IgD-negative memory B cell (primary cell): ENCODE measurements around the gene SLC13A4. TPM values are rescaled to one million over a fixed set of nuclear protein-coding genes. Genes with fewer than 3 reads are reported as not detected.
"Not testable (repeated sequence)": the region's sequence is repeated elsewhere in the genome, so short reads cannot be mapped to it uniquely, and the experiment has no call there.

Source experiments
- H3K27ac Mint-ChIP-seq, 3 donors: one replicate each; pipeline ENCODE4 v1.8.0; 2020 to 2022; ENCODE audit warnings: mild to moderate bottlenecking in 3 of 3, mixed read lengths in 3 of 3, moderate library complexity in 1 of 3
- H3K27me3 Mint-ChIP-seq: one replicate; pipeline ENCODE4 v1.8.0; 2021; ENCODE audit warnings: mixed read lengths
- H3K36me3 Mint-ChIP-seq: one replicate; pipeline ENCODE4 v1.8.0; 2020; ENCODE audit warnings: mild to moderate bottlenecking, mixed read lengths
- H3K4me1 Mint-ChIP-seq, 3 donors: one replicate each; pipeline ENCODE4 v1.8.0; 2020 to 2022; ENCODE audit warnings: mixed read lengths in 3 of 3, mild to moderate bottlenecking in 1 of 3
- H3K4me3 Mint-ChIP-seq, 4 donors: one replicate each; pipeline ENCODE4 v1.8.0; 2020 to 2022; ENCODE audit warnings: mild to moderate bottlenecking in 4 of 4, mixed read lengths in 4 of 4, moderate library complexity in 3 of 4
- H3K9me3 Mint-ChIP-seq, 3 donors: one replicate each; pipeline ENCODE4 v1.8.0; 2020 to 2021; ENCODE audit warnings: mixed read lengths in 3 of 3, mild to moderate bottlenecking in 1 of 3
- polyA plus RNA-seq: library from polyadenylated mRNA; unstranded; fragments of 300-500 nt; fragmentation: Illumina TruSeq; gene quantifications from one replicate; pipeline ENCODE4 v1.2.3, GENCODE V29; 2021

The SLC13A4 gene
- polyA plus RNA-seq, 1 donor from 2014 or later: 0.15 TPM

DNA sequence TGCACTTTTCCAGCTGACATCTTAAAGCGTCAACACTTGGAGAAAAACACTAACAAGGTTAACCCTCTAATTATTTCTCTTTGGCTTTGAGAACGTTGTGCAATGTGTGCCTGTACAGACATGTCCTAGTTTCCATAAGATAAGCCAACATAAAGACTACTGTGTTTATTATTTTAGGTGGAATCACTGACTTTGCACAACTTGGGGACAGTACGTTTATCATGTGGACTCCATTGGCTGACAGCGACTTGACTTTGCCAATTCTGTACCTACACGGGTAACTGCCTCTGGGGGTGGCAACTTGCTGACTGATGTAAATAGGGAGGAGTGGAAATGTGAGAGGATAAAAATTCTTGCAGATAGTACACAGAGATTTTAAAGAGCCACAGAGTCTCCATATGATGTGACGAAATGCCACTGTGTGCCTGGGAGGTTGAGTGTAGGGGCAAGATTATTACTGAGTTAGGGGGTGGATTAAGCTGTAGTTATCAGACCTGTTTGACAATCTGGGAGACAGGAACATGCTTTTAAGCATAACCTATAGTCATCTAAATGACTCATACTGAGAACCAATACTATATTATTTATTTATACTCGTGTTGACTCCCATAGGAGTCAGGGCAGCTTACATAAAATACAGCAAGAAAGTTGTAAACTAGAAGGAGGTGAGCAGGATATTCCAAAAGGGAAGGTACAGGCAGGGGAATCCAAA lies 21.0 kb downstream of the SLC13A4 start:
- H3K27ac Mint-ChIP-seq: peak overlapping the region in 1 of 3 donors; percentile 17
- no peaks in the 10 kb centered on the region for H3K27me3 Mint-ChIP-seq
- H3K4me3 Mint-ChIP-seq: no peak overlapping the region
- peaks cover 0 to 3% (median 0%) of the 10 kb centered on the region in 3 donors for H3K4me1 Mint-ChIP-seq
- H3K9me3 Mint-ChIP-seq: no peaks in the 10 kb centered on the region
- no peaks in the 10 kb centered on the region for H3K36me3 Mint-ChIP-seq

GRCh38 chr7:135706038-135706742 lies 21.8 kb downstream of the SLC13A4 start:
- H3K36me3 Mint-ChIP-seq: no peaks in the 10 kb centered on the region
- H3K4me1 Mint-ChIP-seq: peaks cover 0 to 3% (median 0%) of the 10 kb centered on the region in 3 donors
- no peak overlapping the region for H3K4me3 Mint-ChIP-seq
- no peak overlapping the region for H3K27ac Mint-ChIP-seq
- no peaks in the 10 kb centered on the region for H3K9me3 Mint-ChIP-seq
- no peaks in the 10 kb centered on the region for H3K27me3 Mint-ChIP-seq

DNA sequence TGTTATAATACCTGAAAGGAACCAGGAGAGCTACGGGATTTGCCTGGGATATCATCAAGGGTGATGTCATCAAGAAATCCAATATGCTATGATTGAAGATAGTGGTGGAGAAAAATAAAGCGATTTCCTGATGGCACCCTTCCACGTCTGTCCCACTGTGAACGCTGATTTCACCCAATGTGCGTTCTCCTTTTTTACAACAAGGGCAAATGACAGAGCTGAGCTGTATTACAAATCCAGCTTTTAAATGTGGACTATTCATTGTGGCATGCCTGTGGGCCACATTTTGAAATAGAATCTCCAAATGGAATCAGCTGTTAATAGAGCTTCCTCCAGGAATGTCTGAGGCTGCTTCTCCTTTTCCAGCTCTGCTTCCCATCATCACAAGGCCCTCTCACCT lies 23.3 kb downstream of the SLC13A4 start:
- no peaks in the 10 kb centered on the region for H3K4me1 Mint-ChIP-seq
- no peak overlapping the region for H3K27ac Mint-ChIP-seq
- no peaks in the 10 kb centered on the region for H3K27me3 Mint-ChIP-seq
- no peak overlapping the region for H3K4me3 Mint-ChIP-seq
- H3K36me3 Mint-ChIP-seq: peaks cover 2% of the 10 kb centered on the region
- H3K9me3 Mint-ChIP-seq: no peaks in the 10 kb centered on the region

- peaks cover 2% of the 10 kb centered on the region for H3K36me3 Mint-ChIP-seq
- H3K9me3 Mint-ChIP-seq: no peaks in the 10 kb centered on the region
- no peak overlapping the region for H3K27ac Mint-ChIP-seq
Observed at GRCh38 chr7:135704074-135704473, 23.9 kb downstream of the SLC13A4 start.

GRCh38 chr7:135697276-135698049 lies 30.5 kb downstream of the SLC13A4 start:
- Mint-ChIP-seq H3K9me3 (peaks cover 0 to 2% (median 0%) of the 10 kb centered on the region in 3 donors), H3K27ac (no peak overlapping the region), H3K4me1 (no peaks in the 10 kb centered on the region), H3K36me3 (peaks cover 8% of the 10 kb centered on the region), H3K4me3 (peak overlapping the region in 1 of 4 donors; percentile 23), H3K27me3 (no peaks in the 10 kb centered on the region)

More at GRCh38 chr7:135704074-135704473, 23.9 kb downstream of the SLC13A4 start:
- no peaks in the 10 kb centered on the region for H3K4me1 Mint-ChIP-seq
- no peak overlapping the region for H3K4me3 Mint-ChIP-seq
- no peaks in the 10 kb centered on the region for H3K27me3 Mint-ChIP-seq

- Mint-ChIP-seq H3K27ac (no peak overlapping the region), H3K4me1 (no peaks in the 10 kb centered on the region), H3K27me3 (no peaks in the 10 kb centered on the region), H3K36me3 (peaks cover 13% of the 10 kb centered on the region), H3K4me3 (no peak overlapping the region), H3K9me3 (peaks cover 0 to 2% (median 0%) of the 10 kb centered on the region in 3 donors)
Observed at GRCh38 chr7:135693558-135693957, 34.4 kb downstream of the SLC13A4 start.

- not testable (repeated sequence) for H3K4me3 Mint-ChIP-seq, H3K4me1 Mint-ChIP-seq, H3K27me3 Mint-ChIP-seq, H3K9me3 Mint-ChIP-seq, H3K27ac Mint-ChIP-seq
- peaks cover 13% of the 10 kb centered on the region for H3K36me3 Mint-ChIP-seq
Observed at GRCh38 chr7:135692606-135693005, 35.4 kb downstream of the SLC13A4 start.

GRCh38 chr7:135692055-135692454 lies 35.9 kb downstream of the SLC13A4 start:
- Mint-ChIP-seq H3K4me3 (no peak overlapping the region), H3K4me1 (no peaks in the 10 kb centered on the region), H3K27me3 (no peaks in the 10 kb centered on the region), H3K9me3 (peaks cover 0 to 2% (median 0%) of the 10 kb centered on the region in 3 donors), H3K27ac (no peak overlapping the region), H3K36me3 (peaks cover 18% of the 10 kb centered on the region)

- Mint-ChIP-seq H3K27ac (no peak overlapping the region), H3K27me3 (no peaks in the 10 kb centered on the region), H3K4me1 (no peaks in the 10 kb centered on the region), H3K4me3 (no peak overlapping the region), H3K9me3 (no peaks in the 10 kb centered on the region), H3K36me3 (peaks cover 19% of the 10 kb centered on the region)
Observed at GRCh38 chr7:135690566-135690965, 37.4 kb downstream of the SLC13A4 start.

DNA sequence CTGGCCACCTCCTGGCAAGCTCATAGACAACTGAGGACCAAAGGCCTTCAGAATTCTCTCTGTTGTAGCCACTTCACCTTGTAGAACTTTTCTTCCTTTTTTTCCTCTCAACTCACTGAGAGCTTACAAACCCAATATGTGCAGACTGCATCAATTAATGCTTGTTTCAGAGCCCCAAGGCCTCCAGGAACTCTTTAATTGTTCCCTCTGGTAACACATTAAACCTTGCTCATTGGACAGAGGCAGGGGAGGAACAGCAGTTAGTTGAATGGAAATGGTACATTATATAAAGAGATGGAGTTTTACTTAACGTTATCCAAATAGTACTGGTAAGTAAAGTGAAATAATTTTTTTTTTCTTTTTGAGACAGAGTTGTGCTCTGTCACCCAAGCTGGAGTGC lies 40.5 kb downstream of the SLC13A4 start:
- Mint-ChIP-seq H3K36me3 (peaks cover 17% of the 10 kb centered on the region), H3K27me3 (no peaks in the 10 kb centered on the region), H3K9me3 (no peaks in the 10 kb centered on the region), H3K4me1 (no peaks in the 10 kb centered on the region), H3K27ac (peak overlapping the region in 1 of 3 donors; percentile 35), H3K4me3 (no peak overlapping the region)

DNA sequence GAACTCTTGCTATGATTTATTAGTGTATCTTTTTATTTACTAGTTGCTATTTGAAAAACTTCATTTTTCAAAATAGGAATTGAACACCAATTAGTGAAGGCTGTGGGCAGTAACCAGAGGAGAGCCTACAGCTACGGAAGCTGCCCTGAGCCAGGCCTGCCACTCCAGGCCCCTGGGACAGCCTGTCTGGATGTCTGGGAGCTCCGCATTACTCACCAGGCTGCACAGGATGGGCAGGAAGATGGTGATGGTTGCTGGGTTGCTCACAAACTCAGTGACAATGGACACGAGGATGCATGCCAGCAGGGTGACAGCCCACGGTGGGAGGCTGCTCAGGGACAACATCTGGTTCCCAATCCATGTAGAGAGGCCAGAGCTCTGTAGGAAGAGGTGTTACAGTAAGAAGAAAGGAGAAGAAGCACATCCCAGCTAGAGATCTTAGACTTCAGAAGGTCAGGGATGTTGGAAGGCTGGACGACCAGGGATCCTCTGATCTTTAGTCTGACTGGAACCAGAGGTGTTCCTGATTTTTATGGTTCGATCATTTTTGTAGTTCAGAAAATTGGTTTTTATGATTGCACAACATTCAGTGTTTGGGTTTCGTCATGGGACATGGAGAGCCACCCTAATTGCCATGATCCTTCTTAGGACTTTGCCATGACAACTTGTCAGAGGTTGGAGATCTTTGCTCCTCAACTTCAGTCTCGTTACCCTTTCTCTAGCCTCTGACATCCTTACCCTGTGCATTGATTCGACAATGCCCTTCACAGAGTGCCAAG lies 42.5 kb downstream of the SLC13A4 start:
- H3K9me3 Mint-ChIP-seq: no peaks in the 10 kb centered on the region
- peaks cover 12% of the 10 kb centered on the region for H3K36me3 Mint-ChIP-seq
- H3K27ac Mint-ChIP-seq: no peak overlapping the region
- no peak overlapping the region for H3K4me3 Mint-ChIP-seq
- no peaks in the 10 kb centered on the region for H3K27me3 Mint-ChIP-seq
- H3K4me1 Mint-ChIP-seq: no peaks in the 10 kb centered on the region

GRCh38 chr7:135684699-135685098 lies 43.3 kb downstream of the SLC13A4 start:
- Mint-ChIP-seq H3K4me1 (no peaks in the 10 kb centered on the region), H3K27me3 (no peaks in the 10 kb centered on the region), H3K9me3 (no peaks in the 10 kb centered on the region), H3K27ac (no peak overlapping the region), H3K4me3 (no peak overlapping the region), H3K36me3 (peaks cover 10% of the 10 kb centered on the region)

- Mint-ChIP-seq H3K27me3 (no peaks in the 10 kb centered on the region), H3K36me3 (peaks cover 10% of the 10 kb centered on the region), H3K9me3 (no peaks in the 10 kb centered on the region), H3K27ac (no peak overlapping the region), H3K4me1 (no peaks in the 10 kb centered on the region), H3K4me3 (no peak overlapping the region)
Observed at GRCh38 chr7:135684136-135684535, 43.9 kb downstream of the SLC13A4 start.

GRCh38 chr7:135683609-135684008 lies 44.4 kb downstream of the SLC13A4 start:
- no peaks in the 10 kb centered on the region for H3K4me1 Mint-ChIP-seq
- no peak overlapping the region for H3K4me3 Mint-ChIP-seq
- no peaks in the 10 kb centered on the region for H3K9me3 Mint-ChIP-seq
- no peak overlapping the region for H3K27ac Mint-ChIP-seq
- H3K36me3 Mint-ChIP-seq: peaks cover 10% of the 10 kb centered on the region
- H3K27me3 Mint-ChIP-seq: no peaks in the 10 kb centered on the region

DNA sequence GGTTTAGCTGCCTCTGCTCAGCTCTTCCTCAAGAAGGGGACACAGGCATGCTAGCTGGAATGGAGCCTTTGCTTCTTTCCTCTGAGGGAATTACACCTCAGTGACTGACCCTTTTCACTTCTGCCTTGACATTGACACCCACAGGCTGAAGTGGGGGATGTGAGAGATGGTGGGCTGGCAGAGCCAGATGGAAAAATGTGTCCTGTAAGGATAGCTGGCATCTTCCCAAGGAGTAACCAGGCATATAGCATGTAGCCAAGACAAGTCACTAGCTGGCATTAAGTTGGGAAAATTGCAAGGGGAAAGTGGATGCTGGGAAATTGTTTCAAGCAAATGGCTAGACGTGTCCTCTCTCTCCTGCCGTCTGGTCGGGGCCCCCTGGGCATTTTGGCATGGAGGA lies 45.8 kb downstream of the SLC13A4 start:
- Mint-ChIP-seq H3K27ac (no peak overlapping the region), H3K4me1 (no peaks in the 10 kb centered on the region), H3K27me3 (no peaks in the 10 kb centered on the region), H3K9me3 (no peaks in the 10 kb centered on the region), H3K4me3 (no peak overlapping the region), H3K36me3 (peaks cover 9% of the 10 kb centered on the region)
